ENCODE measurements around the gene UBXN10. TPM values are rescaled to one million over a fixed set of nuclear protein-coding genes. Genes with fewer than 3 reads are reported as not detected.

Gene UBXN10
- total RNA-seq, 1 donor from 2014 or later = 1.4 TPM

DNA sequence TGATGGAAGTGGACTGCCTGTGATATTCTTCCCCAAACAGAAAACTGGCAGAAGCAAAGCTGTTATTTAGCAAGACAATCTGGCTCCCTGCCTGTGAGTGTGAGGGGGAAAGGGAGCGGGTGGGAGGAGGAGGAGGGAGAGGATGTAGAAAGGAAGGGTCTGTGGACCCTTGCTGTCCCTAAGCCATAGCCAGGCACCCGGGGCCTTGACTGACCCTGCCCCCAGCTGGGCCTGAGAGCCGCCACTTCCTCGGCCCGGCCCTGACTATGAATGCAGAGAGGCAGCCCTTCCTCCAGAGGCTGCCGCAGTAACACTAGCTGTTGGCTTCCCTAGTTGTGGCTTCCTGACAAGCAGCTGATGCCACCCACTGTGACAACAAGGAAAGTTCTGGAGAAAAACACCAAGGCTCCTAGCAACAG, 32.9 kb upstream of the UBXN10 start:
- Histone ChIP-seq H3K4me1 (peaks cover 18% of the 10 kb centered on the region), H3K27me3 (ENCODE audit: low read depth) (peaks cover 30% of the 10 kb centered on the region), H3K36me3 (no peaks in the 10 kb centered on the region), H3K9me3 (replicated peaks) (peaks cover under 1% of the 10 kb centered on the region), H3K4me3 (no peak overlapping the region), H3K27ac (replicated peaks) (peak overlapping the region; percentile 55)
- intact Hi-C loops (cut with micrococcal nuclease) = loop anchor here (5.0 kb wide), 1 partner anchor 236 kb away; no protein-coding TSS in a partner anchor
- TF ChIP-seq, protein P1, sequence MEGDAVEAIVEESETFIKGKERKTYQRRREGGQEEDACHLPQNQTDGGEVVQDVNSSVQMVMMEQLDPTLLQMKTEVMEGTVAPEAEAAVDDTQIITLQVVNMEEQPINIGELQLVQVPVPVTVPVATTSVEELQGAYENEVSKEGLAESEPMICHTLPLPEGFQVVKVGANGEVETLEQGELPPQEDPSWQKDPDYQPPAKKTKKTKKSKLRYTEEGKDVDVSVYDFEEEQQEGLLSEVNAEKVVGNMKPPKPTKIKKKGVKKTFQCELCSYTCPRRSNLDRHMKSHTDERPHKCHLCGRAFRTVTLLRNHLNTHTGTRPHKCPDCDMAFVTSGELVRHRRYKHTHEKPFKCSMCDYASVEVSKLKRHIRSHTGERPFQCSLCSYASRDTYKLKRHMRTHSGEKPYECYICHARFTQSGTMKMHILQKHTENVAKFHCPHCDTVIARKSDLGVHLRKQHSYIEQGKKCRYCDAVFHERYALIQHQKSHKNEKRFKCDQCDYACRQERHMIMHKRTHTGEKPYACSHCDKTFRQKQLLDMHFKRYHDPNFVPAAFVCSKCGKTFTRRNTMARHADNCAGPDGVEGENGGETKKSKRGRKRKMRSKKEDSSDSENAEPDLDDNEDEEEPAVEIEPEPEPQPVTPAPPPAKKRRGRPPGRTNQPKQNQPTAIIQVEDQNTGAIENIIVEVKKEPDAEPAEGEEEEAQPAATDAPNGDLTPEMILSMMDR (IDR thresholded peaks at IDR 0.05; ENCODE audit: borderline replicate concordance) = no peak
- peak; percentile 43 for DNase-seq

DNA sequence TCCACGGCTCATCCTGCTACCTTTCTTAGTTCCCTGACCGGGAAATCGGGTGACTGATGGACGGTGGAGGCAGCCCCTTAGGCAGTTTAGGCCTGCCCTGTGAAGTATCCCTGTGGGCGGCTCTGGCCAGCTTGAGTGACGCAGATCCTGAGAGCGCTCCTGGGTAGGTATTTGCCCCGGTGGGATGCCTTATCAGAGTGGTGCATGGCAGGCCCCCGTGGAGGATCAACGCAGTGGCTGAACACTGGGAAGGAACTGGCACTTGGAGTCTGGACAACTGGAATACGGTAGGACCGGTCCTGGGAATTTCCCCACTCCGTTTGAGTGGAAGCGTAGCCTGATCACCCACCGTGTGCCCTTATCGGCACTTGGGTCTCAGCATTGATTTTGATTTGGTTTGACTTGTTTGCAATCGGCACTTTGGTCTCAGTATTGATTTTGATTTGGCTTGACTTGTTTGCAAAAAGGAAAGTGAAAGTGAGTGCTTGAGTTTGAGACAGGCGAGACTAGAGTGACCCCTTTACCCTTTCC, 31.5 kb upstream of the UBXN10 start:
- intact Hi-C loops (cut with micrococcal nuclease) = loop anchor here (5.0 kb wide), 1 partner anchor 237 kb away; no protein-coding TSS in a partner anchor
- TF ChIP-seq, protein P1 (IDR thresholded peaks at IDR 0.05; ENCODE audit: borderline replicate concordance) = no peak
- Histone ChIP-seq H3K4me1 (peaks cover 18% of the 10 kb centered on the region), H3K27ac (replicated peaks) (peak overlapping the region; percentile 16), H3K36me3 (no peaks in the 10 kb centered on the region), H3K9me3 (replicated peaks) (peaks cover 14% of the 10 kb centered on the region), H3K4me3 (peak overlapping the region; percentile 41), H3K27me3 (ENCODE audit: low read depth) (peaks cover 17% of the 10 kb centered on the region)
- DNase-seq = no peak

DNA sequence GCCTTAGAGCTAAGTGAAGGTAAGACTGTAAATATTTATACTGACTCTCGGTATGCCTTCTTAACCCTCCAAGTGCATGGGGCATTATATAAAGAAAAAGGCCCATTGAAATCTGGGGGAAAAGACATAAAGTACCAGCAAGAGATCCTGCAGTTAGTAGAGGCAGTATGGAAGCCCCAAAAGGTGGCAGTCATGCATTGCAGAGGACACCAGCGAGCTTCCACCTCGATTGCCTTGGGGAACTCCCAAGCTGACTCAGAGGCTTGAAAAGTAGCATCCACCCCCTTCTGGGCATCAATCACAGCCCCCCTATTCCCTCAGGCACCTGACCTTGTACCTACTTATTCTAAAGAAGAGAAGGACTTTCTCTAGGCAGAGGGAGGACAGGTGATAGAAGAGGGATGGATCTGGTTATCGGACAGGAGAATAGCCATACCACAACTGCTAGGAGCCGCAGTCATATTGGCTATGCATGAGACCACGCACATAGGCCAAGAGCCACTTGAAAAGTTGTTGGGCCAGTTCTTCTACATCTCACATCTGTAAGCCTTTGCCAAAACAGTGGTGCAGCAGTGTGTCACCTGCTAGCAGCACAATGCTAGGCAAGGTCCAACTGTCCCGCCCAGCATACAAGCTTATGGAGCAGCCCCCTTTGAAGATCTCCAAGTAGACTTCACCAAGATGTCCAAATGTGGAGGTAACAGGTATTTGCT, 27.4 kb upstream of the UBXN10 start:
- TF ChIP-seq, protein P1 (IDR thresholded peaks at IDR 0.05; ENCODE audit: borderline replicate concordance) = no peak
- Histone ChIP-seq H3K36me3 (no peaks in the 10 kb centered on the region), H3K27me3 (ENCODE audit: low read depth) (peaks cover 8% of the 10 kb centered on the region), H3K4me3 (no peak overlapping the region), H3K27ac (replicated peaks) (no peak overlapping the region), H3K9me3 (replicated peaks) (peaks cover 43% of the 10 kb centered on the region), H3K4me1 (no peaks in the 10 kb centered on the region)
- intact Hi-C loops (cut with micrococcal nuclease) = no loop called here
- DNase-seq = no peak

DNA sequence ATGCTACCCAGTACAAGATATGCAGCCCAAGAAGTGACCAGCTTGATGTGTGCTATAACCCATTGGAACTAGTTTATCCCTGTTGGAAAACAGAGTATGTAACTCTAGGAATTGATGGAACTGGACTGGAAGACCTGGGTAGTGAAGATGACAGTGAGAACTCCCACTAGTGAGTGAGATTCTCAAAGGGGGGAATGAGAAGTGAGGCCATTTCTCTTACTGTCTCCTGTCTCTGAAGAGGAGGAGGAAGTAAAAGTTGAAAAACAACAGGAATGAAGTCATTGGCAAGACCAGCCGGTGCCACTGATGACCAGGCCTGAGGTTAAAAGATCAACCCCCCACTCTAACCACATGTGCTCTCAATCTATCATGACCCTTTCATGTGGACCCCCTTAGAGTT, 25.9 kb upstream of the UBXN10 start:
- H3K27me3 ChIP-seq (ENCODE audit: low read depth) = peaks cover 14% of the 10 kb centered on the region
- H3K27ac ChIP-seq (replicated peaks) = no peak overlapping the region
- H3K36me3 ChIP-seq = no peaks in the 10 kb centered on the region
- H3K4me3 ChIP-seq = no peak overlapping the region
- intact Hi-C loops (cut with micrococcal nuclease) = no loop called here
- DNase-seq = no peak
- peaks cover 10% of the 10 kb centered on the region for H3K4me1 ChIP-seq
- peaks cover 43% of the 10 kb centered on the region for H3K9me3 ChIP-seq (replicated peaks)
- TF ChIP-seq, protein P1 (IDR thresholded peaks at IDR 0.05; ENCODE audit: borderline replicate concordance) = no peak

DNA sequence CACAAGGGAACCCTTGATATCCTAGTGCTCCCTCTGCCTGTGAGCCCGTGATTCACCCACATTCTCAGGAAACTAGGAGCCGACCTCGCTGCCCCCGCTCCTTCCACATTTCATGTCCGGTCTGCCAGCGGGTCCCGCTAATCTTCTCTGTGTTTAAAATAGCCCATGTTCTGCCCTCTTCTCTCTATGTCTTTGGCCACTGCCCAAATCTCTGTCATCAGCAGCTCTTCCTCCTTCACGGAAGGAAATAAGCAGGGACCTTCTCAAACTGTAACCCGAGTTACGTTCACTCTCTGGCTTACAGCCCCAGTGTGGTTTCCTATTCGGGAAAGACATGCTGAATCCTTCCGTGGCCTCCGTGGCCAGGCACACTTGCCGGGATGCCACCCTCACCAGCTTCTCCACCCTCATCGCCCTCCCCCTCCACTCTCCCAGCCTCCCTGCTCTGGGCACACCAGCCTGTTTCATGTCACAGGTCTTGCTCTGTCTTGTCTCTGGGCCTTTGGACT, 21.1 kb upstream of the UBXN10 start:
- Histone ChIP-seq H3K27ac (replicated peaks) (peak overlapping the region; percentile 57), H3K4me3 (no peak overlapping the region), H3K27me3 (ENCODE audit: low read depth) (peaks cover 57% of the 10 kb centered on the region), H3K4me1 (peaks cover 10% of the 10 kb centered on the region), H3K36me3 (no peaks in the 10 kb centered on the region), H3K9me3 (replicated peaks) (peaks cover 25% of the 10 kb centered on the region)
- peak; percentile 52 for DNase-seq
- intact Hi-C loops (cut with micrococcal nuclease) = no loop called here
- TF ChIP-seq, protein P1 (IDR thresholded peaks at IDR 0.05; ENCODE audit: borderline replicate concordance) = peak; percentile 32

All from left ventricle myocardium inferior (tissue), 1 donor.